H1 (cell line): ENCODE results near the gene NDEL1. TPM values are rescaled to one million over a fixed set of nuclear protein-coding genes. Genes with fewer than 3 reads are reported as not detected.

ENCODE experiments used
- CREB1 ChIP-seq: IDR thresholded peaks from 2 replicates; pipeline ENCODE4 v1.6.1; 2012; ENCODE audit warnings: inconsistent platforms
- EZH2 ChIP-seq: fragments of 200-600 bp; sonication (generic); IDR thresholded peaks from 2 replicates; pipeline ENCODE4 v1.7.1; 2012; ENCODE audit warnings: low read depth, mild to moderate bottlenecking, moderate library complexity, low read length, inconsistent platforms; ENCODE audit not compliant: severe bottlenecking
- MAFK ChIP-seq: IDR thresholded peaks from 2 replicates; pipeline ENCODE4 v1.6.1; 2012; ENCODE audit warnings: low read depth, mild to moderate bottlenecking, improper control_type of control experiment, low read length
- NRF1 ChIP-seq: IDR thresholded peaks from 2 replicates; pipeline ENCODE4 v1.6.1; 2011; ENCODE audit warnings: mild to moderate bottlenecking, low read depth, low read length, improper control_type of control experiment
- PHF8 ChIP-seq: fragments of 200-600 bp; sonication (generic); conservative IDR thresholded peaks from 2 replicates; pipeline ENCODE4 v1.7.1; 2012; ENCODE audit warnings: low read depth, mild to moderate bottlenecking, inconsistent platforms, low read length, moderate library complexity
- POLR2A ChIP-seq, 2 experiments: IDR thresholded peaks; 1 replicate in 1 of 2; 2 replicates in 1 of 2; pipeline ENCODE4 v1.6.1; 2011; ENCODE audit warnings: low read depth in 2 of 2, low read length in 2 of 2, mild to moderate bottlenecking in 2 of 2; ENCODE audit errors: control extremely low read depth in 1 of 2
- SAP30 ChIP-seq: fragments of 300-600 bp; sonication (generic); IDR thresholded peaks from 2 replicates; pipeline ENCODE4 v1.7.1; 2012; ENCODE audit warnings: low read length, moderate library complexity, mild to moderate bottlenecking, inconsistent platforms; ENCODE audit not compliant: insufficient read depth, insufficient replicate concordance
- SRF ChIP-seq: IDR thresholded peaks from 2 replicates; pipeline ENCODE4 v1.6.1; 2011; ENCODE audit warnings: mild to moderate bottlenecking, low read depth, low read length, moderate library complexity
- SUZ12 ChIP-seq: fragments of 200-600 bp; sonication (generic); IDR thresholded peaks from 2 replicates; pipeline ENCODE4 v1.6.1; 2012; ENCODE audit warnings: mild to moderate bottlenecking, inconsistent platforms, low read length, moderate library complexity, mixed read lengths
- TEAD4 ChIP-seq: IDR thresholded peaks from 2 replicates; pipeline ENCODE4 v1.6.1; 2012; ENCODE audit warnings: low read depth, low read length, inconsistent platforms, mixed read lengths
- polyA plus RNA-seq, 7 experiments: library from polyadenylated mRNA; depleted of rRNA in 3 of 7; stranded (reverse) in 5 of 7; unstranded in 2 of 7; fragments of >200 nt in 5 of 7; fragments of 200-250 nt in 2 of 7; gene quantifications; 1 replicate in 5 of 7; 2 replicates in 1 of 7; 4 replicates in 1 of 7; pipeline versions ENCODE4 v1.2.1 to v1.2.3, GENCODE V29; 2011 to 2013; ENCODE audit warnings: missing spikeins in 2 of 7, mixed read lengths in 2 of 7
- total RNA-seq: library from RNA; stranded (reverse); fragmentation: NEBNext Ultra II Directional; extraction: Animal tissue kit (Norgen Biotek cat#: 25700); gene quantifications from 2 replicates; pipeline ENCODE4 v1.2.1, GENCODE V29; 2021
- TF ChIP-seq, protein P1 (sequence below): fragments of 300-600 bp; sonication (generic); IDR thresholded peaks from 2 replicates; pipeline ENCODE4 v1.7.1; 2012; ENCODE audit warnings: low read length, moderate library complexity, mild to moderate bottlenecking, inconsistent platforms; ENCODE audit not compliant: insufficient replicate concordance

NDEL1 gene
- total and polyA plus RNA-seq, 2 of the 8 experiments (the other 6 are each of a cell fraction or from before 2014, with no cell fraction given): 31.1 to 32.9 TPM

DNA sequence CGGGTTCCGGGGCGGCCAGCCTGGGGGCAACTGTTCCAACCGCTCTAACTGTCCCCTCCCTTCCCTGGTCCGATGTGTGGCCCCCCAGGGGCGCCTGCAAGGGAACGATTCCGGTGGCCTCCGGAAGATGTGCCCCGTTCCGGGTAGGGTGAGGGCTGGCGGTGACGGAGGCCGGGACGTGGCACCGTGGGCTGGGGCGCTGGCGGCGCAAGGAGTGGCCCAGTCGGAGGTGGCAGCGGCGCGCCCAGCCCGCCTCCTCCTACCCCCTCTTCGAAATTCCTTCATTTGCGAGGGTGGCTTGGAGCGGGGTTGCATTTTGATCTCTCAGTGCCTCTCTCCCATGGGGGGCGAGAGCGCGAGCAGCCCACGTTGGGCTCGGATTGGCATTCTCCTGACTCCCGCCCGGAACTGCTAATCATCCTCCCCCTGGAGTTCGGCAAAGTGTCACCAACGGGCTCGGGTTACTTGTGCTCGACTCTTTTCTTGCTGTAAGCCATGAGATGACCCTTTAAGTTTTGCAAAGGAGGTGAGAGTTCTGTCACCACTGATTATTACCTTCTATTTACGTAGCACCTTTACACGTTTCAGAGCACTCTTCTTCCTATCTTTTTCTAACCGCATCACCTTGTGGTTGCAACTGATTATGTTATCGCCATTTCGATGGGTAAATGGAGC, 622 bp downstream of the NDEL1 start (continued):
- TF ChIP-seq SAP30 (peak; percentile 37), CREB1 (no peak), POLR2A (IDR thresholded peaks at IDR 0.05; ENCODE audit: control extremely low read depth in 1 of 2, low read depth in 2 of 2, low read length in 2 of 2) (no peak), PHF8 (peak; percentile 59), EZH2 (no peak), MAFK (no peak), SUZ12 (no peak), TEAD4 (no peak; the same call in 1 of the 2 replicates), SRF (no peak), NRF1 (no peak)
- TF ChIP-seq, protein P1, sequence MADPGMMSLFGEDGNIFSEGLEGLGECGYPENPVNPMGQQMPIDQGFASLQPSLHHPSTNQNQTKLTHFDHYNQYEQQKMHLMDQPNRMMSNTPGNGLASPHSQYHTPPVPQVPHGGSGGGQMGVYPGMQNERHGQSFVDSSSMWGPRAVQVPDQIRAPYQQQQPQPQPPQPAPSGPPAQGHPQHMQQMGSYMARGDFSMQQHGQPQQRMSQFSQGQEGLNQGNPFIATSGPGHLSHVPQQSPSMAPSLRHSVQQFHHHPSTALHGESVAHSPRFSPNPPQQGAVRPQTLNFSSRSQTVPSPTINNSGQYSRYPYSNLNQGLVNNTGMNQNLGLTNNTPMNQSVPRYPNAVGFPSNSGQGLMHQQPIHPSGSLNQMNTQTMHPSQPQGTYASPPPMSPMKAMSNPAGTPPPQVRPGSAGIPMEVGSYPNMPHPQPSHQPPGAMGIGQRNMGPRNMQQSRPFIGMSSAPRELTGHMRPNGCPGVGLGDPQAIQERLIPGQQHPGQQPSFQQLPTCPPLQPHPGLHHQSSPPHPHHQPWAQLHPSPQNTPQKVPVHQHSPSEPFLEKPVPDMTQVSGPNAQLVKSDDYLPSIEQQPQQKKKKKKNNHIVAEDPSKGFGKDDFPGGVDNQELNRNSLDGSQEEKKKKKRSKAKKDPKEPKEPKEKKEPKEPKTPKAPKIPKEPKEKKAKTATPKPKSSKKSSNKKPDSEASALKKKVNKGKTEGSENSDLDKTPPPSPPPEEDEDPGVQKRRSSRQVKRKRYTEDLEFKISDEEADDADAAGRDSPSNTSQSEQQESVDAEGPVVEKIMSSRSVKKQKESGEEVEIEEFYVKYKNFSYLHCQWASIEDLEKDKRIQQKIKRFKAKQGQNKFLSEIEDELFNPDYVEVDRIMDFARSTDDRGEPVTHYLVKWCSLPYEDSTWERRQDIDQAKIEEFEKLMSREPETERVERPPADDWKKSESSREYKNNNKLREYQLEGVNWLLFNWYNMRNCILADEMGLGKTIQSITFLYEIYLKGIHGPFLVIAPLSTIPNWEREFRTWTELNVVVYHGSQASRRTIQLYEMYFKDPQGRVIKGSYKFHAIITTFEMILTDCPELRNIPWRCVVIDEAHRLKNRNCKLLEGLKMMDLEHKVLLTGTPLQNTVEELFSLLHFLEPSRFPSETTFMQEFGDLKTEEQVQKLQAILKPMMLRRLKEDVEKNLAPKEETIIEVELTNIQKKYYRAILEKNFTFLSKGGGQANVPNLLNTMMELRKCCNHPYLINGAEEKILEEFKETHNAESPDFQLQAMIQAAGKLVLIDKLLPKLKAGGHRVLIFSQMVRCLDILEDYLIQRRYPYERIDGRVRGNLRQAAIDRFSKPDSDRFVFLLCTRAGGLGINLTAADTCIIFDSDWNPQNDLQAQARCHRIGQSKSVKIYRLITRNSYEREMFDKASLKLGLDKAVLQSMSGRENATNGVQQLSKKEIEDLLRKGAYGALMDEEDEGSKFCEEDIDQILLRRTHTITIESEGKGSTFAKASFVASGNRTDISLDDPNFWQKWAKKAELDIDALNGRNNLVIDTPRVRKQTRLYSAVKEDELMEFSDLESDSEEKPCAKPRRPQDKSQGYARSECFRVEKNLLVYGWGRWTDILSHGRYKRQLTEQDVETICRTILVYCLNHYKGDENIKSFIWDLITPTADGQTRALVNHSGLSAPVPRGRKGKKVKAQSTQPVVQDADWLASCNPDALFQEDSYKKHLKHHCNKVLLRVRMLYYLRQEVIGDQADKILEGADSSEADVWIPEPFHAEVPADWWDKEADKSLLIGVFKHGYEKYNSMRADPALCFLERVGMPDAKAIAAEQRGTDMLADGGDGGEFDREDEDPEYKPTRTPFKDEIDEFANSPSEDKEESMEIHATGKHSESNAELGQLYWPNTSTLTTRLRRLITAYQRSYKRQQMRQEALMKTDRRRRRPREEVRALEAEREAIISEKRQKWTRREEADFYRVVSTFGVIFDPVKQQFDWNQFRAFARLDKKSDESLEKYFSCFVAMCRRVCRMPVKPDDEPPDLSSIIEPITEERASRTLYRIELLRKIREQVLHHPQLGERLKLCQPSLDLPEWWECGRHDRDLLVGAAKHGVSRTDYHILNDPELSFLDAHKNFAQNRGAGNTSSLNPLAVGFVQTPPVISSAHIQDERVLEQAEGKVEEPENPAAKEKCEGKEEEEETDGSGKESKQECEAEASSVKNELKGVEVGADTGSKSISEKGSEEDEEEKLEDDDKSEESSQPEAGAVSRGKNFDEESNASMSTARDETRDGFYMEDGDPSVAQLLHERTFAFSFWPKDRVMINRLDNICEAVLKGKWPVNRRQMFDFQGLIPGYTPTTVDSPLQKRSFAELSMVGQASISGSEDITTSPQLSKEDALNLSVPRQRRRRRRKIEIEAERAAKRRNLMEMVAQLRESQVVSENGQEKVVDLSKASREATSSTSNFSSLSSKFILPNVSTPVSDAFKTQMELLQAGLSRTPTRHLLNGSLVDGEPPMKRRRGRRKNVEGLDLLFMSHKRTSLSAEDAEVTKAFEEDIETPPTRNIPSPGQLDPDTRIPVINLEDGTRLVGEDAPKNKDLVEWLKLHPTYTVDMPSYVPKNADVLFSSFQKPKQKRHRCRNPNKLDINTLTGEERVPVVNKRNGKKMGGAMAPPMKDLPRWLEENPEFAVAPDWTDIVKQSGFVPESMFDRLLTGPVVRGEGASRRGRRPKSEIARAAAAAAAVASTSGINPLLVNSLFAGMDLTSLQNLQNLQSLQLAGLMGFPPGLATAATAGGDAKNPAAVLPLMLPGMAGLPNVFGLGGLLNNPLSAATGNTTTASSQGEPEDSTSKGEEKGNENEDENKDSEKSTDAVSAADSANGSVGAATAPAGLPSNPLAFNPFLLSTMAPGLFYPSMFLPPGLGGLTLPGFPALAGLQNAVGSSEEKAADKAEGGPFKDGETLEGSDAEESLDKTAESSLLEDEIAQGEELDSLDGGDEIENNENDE: no peak
